ENCODE results near the gene ICAM4. TPM values are rescaled to one million over a fixed set of nuclear protein-coding genes. Genes with fewer than 3 reads are reported as not detected.
"Not testable (repeated sequence)": the region's sequence is repeated elsewhere in the genome, so short reads cannot be mapped to it uniquely, and the experiment has no call there.

Gene ICAM4
- total RNA-seq (0.67 TPM), polyA plus RNA-seq (under 1 TPM; 0.20 to 0.67 (median 0.41) TPM)

GRCh38 chr19:10286803-10287737, at the start of gene ICAM4:
ICAM4 (plus strand) TSS chr19:10286955; CDS start chr19:10287013, 58 bp downstream.
- Histone ChIP-seq H3K9me3 (ENCODE audit: control insufficient read depth in 2 of 2, low read length in 2 of 2) (no peaks in the 10 kb centered on the region), H3K27ac (ENCODE audit: insufficient read depth, low read length, poor library complexity, severe bottlenecking) (no peak within 1 kb of the TSS), H3K4me3 (ENCODE audit: low read depth, low read length) (no peak within 1 kb of the TSS), H3K36me3 (ENCODE audit: control insufficient read depth, insufficient read depth, low read length) (peaks cover 24% of the 10 kb centered on the region), H3K27me3 (ENCODE audit: control insufficient read depth, insufficient read depth, low read length) (peaks cover 8% of the 10 kb centered on the region), H3K4me1 (ENCODE audit: control insufficient read depth, insufficient read depth, low read length, poor library complexity, severe bottlenecking) (peaks cover 58% of the 10 kb centered on the region)
- Mint-ChIP-seq H3K4me1 (peaks cover 0 to 63% (median 22%) of the 10 kb centered on the region in 4 donors), H3K27ac (no peak within 1 kb of the TSS), H3K4me3 (peak within 1 kb of the TSS; percentile 21 to 87 (median 72)), H3K36me3 (peaks cover 20% of the 10 kb centered on the region), H3K27me3 (peaks cover 52% of the 10 kb centered on the region), H3K9me3 (peaks cover 0 to 4% (median 0%) of the 10 kb centered on the region in 7 donors)
- no peak for ATAC-seq (ENCODE audit: low read depth in 2 of 2)
- peak in 1 of 3 donors; percentile 73 for DNase-seq

- Mint-ChIP-seq H3K27me3 (peaks cover 4% of the 10 kb centered on the region), H3K4me1 (peaks cover 0 to 39% (median 17%) of the 10 kb centered on the region in 4 donors), H3K4me3 (peak overlapping the region in 2 of 4 donors; percentile 38 to 69), H3K27ac (peak overlapping the region in 2 of 3 donors; percentile 54 to 73), H3K36me3 (no peaks in the 10 kb centered on the region), H3K9me3 (no peaks in the 10 kb centered on the region)
- H3K9me3 ChIP-seq (ENCODE audit: control insufficient read depth in 2 of 2, low read length in 2 of 2) = no peaks in the 10 kb centered on the region
- H3K27ac ChIP-seq (ENCODE audit: insufficient read depth, low read length, poor library complexity, severe bottlenecking) = no peak overlapping the region
- DNase-seq (no peak), ATAC-seq (ENCODE audit: low read depth in 2 of 2) (no peak)
- peaks cover 19% of the 10 kb centered on the region for H3K4me1 ChIP-seq (ENCODE audit: control insufficient read depth, insufficient read depth, low read length, poor library complexity, severe bottlenecking)
- H3K4me3 ChIP-seq (ENCODE audit: low read depth, low read length) = no peak overlapping the region
- no peaks in the 10 kb centered on the region for H3K36me3 ChIP-seq (ENCODE audit: control insufficient read depth, insufficient read depth, low read length)
- no peaks in the 10 kb centered on the region for H3K27me3 ChIP-seq (ENCODE audit: control insufficient read depth, insufficient read depth, low read length)
Measured at GRCh38 chr19:10237702-10238101, 49.1 kb upstream of the ICAM4 start.

GRCh38 chr19:10238172-10238783, 48.5 kb upstream of the ICAM4 start:
- Histone ChIP-seq H3K36me3 (ENCODE audit: control insufficient read depth, insufficient read depth, low read length) (no peaks in the 10 kb centered on the region), H3K4me1 (ENCODE audit: control insufficient read depth, insufficient read depth, low read length, poor library complexity, severe bottlenecking) (peaks cover 19% of the 10 kb centered on the region), H3K27me3 (ENCODE audit: control insufficient read depth, insufficient read depth, low read length) (no peaks in the 10 kb centered on the region), H3K4me3 (ENCODE audit: low read depth, low read length) (no peak overlapping the region), H3K9me3 (ENCODE audit: control insufficient read depth in 2 of 2, low read length in 2 of 2) (no peaks in the 10 kb centered on the region), H3K27ac (ENCODE audit: insufficient read depth, low read length, poor library complexity, severe bottlenecking) (no peak overlapping the region)
- peak overlapping the region in 2 of 3 donors; percentile 54 to 73 for H3K27ac Mint-ChIP-seq
- no peaks in the 10 kb centered on the region for H3K9me3 Mint-ChIP-seq
- H3K36me3 Mint-ChIP-seq = no peaks in the 10 kb centered on the region
- peak overlapping the region in 2 of 4 donors; percentile 38 to 69 for H3K4me3 Mint-ChIP-seq
- H3K27me3 Mint-ChIP-seq = peaks cover 4% of the 10 kb centered on the region
- no peak for DNase-seq
- peaks cover 0 to 37% (median 17%) of the 10 kb centered on the region in 4 donors for H3K4me1 Mint-ChIP-seq
- ATAC-seq (ENCODE audit: low read depth in 2 of 2) = no peak

GRCh38 chr19:10241826-10242449, 44.8 kb upstream of the ICAM4 start:
- H3K27me3 ChIP-seq (ENCODE audit: control insufficient read depth, insufficient read depth, low read length); H3K27ac Mint-ChIP-seq; H3K36me3 ChIP-seq (ENCODE audit: control insufficient read depth, insufficient read depth, low read length); H3K9me3 ChIP-seq (ENCODE audit: control insufficient read depth in 2 of 2, low read length in 2 of 2); H3K27ac ChIP-seq (ENCODE audit: insufficient read depth, low read length, poor library complexity, severe bottlenecking); H3K4me3 ChIP-seq (ENCODE audit: low read depth, low read length); DNase-seq; H3K27me3 Mint-ChIP-seq; ATAC-seq (ENCODE audit: low read depth in 2 of 2); H3K9me3 Mint-ChIP-seq; H3K4me1 ChIP-seq (ENCODE audit: control insufficient read depth, insufficient read depth, low read length, poor library complexity, severe bottlenecking); H3K36me3 Mint-ChIP-seq: not testable (repeated sequence)
- Mint-ChIP-seq H3K4me1 (peaks cover 0 to 19% (median 4%) of the 10 kb centered on the region in 4 donors), H3K4me3 (peak overlapping the region in 1 of 4 donors; percentile 68)

- Histone ChIP-seq H3K4me1 (ENCODE audit: control insufficient read depth, insufficient read depth, low read length, poor library complexity, severe bottlenecking) (no peaks in the 10 kb centered on the region), H3K27ac (ENCODE audit: insufficient read depth, low read length, poor library complexity, severe bottlenecking) (no peak overlapping the region), H3K9me3 (ENCODE audit: control insufficient read depth in 2 of 2, low read length in 2 of 2) (no peaks in the 10 kb centered on the region), H3K36me3 (ENCODE audit: control insufficient read depth, insufficient read depth, low read length) (no peaks in the 10 kb centered on the region), H3K27me3 (ENCODE audit: control insufficient read depth, insufficient read depth, low read length) (no peaks in the 10 kb centered on the region), H3K4me3 (ENCODE audit: low read depth, low read length) (no peak overlapping the region)
- Mint-ChIP-seq H3K27ac (no peak overlapping the region), H3K4me1 (peaks cover 0 to 11% (median 0%) of the 10 kb centered on the region in 4 donors), H3K4me3 (no peak overlapping the region), H3K9me3 (no peaks in the 10 kb centered on the region), H3K36me3 (peaks cover 3% of the 10 kb centered on the region), H3K27me3 (no peaks in the 10 kb centered on the region)
- no peak for ATAC-seq (ENCODE audit: low read depth in 2 of 2)
- no peak for DNase-seq
Measured at GRCh38 chr19:10243606-10244005, 43.1 kb upstream of the ICAM4 start.

GRCh38 chr19:10245189-10245939, 41.4 kb upstream of the ICAM4 start:
- Histone ChIP-seq H3K4me1 (ENCODE audit: control insufficient read depth, insufficient read depth, low read length, poor library complexity, severe bottlenecking) (peaks cover 5% of the 10 kb centered on the region), H3K9me3 (ENCODE audit: control insufficient read depth in 2 of 2, low read length in 2 of 2) (no peaks in the 10 kb centered on the region), H3K27me3 (ENCODE audit: control insufficient read depth, insufficient read depth, low read length) (no peaks in the 10 kb centered on the region), H3K27ac (ENCODE audit: insufficient read depth, low read length, poor library complexity, severe bottlenecking) (no peak overlapping the region), H3K4me3 (ENCODE audit: low read depth, low read length) (no peak overlapping the region), H3K36me3 (ENCODE audit: control insufficient read depth, insufficient read depth, low read length) (no peaks in the 10 kb centered on the region)
- DNase-seq (no peak), ATAC-seq (ENCODE audit: low read depth in 2 of 2) (no peak)
- Mint-ChIP-seq H3K36me3 (peaks cover 3% of the 10 kb centered on the region), H3K4me3 (peak overlapping the region in 1 of 4 donors; percentile 43), H3K9me3 (no peaks in the 10 kb centered on the region), H3K27ac (peak overlapping the region in 1 of 3 donors; percentile 9), H3K4me1 (peaks cover 0 to 7% (median 3%) of the 10 kb centered on the region in 4 donors), H3K27me3 (no peaks in the 10 kb centered on the region)

GRCh38 chr19:10246511-10246910, 40.2 kb upstream of the ICAM4 start:
- Mint-ChIP-seq H3K4me1 (peaks cover 0 to 15% (median 5%) of the 10 kb centered on the region in 4 donors), H3K27me3 (no peaks in the 10 kb centered on the region)

More at GRCh38 chr19:10246511-10246910, 40.2 kb upstream of the ICAM4 start:
- no peak for ATAC-seq (ENCODE audit: low read depth in 2 of 2)
- Mint-ChIP-seq H3K4me3 (no peak overlapping the region), H3K27ac (no peak overlapping the region), H3K36me3 (peaks cover 3% of the 10 kb centered on the region), H3K9me3 (no peaks in the 10 kb centered on the region)
- H3K36me3 ChIP-seq (ENCODE audit: control insufficient read depth, insufficient read depth, low read length) = no peaks in the 10 kb centered on the region
- no peaks in the 10 kb centered on the region for H3K9me3 ChIP-seq (ENCODE audit: control insufficient read depth in 2 of 2, low read length in 2 of 2)
- H3K27me3 ChIP-seq (ENCODE audit: control insufficient read depth, insufficient read depth, low read length) = no peaks in the 10 kb centered on the region
- H3K27ac ChIP-seq (ENCODE audit: insufficient read depth, low read length, poor library complexity, severe bottlenecking) = no peak overlapping the region
- H3K4me1 ChIP-seq (ENCODE audit: control insufficient read depth, insufficient read depth, low read length, poor library complexity, severe bottlenecking) = peaks cover 5% of the 10 kb centered on the region
- H3K4me3 ChIP-seq (ENCODE audit: low read depth, low read length) = no peak overlapping the region
- no peak for DNase-seq

All from CD4-positive, CD25-positive, alpha-beta regulatory T cell (primary cell).